MM.1S (cell line): Measurements from ENCODE around the gene PICALM.

Experiments used
- DNase-seq: peaks from one replicate; pipeline ENCODE4 v3.0.0-alpha.2; 2015
- H2AFZ ChIP-seq: fragments of 300-600 bp; sonication (generic); 2 replicates; pipeline ENCODE4 v1.6.0; 2016; ENCODE audit warnings: antibody characterized with exemption, low read length
- H3F3A ChIP-seq: fragments of 300-600 bp; sonication (generic); 2 replicates; pipeline ENCODE4 v1.6.1; 2016; ENCODE audit warnings: mild to moderate bottlenecking, antibody characterized with exemption, low read length, moderate library complexity, mixed read lengths; ENCODE audit not compliant: insufficient read depth
- H3K27ac ChIP-seq: fragments of 300-600 bp; sonication (generic); 2 replicates; pipeline ENCODE4 v1.5.1; 2016; ENCODE audit warnings: mild to moderate bottlenecking, low read length
- H3K27me3 ChIP-seq: fragments of 300-600 bp; sonication (generic); replicated peaks from 2 replicates; pipeline ENCODE4 v1.6.0; 2016; ENCODE audit warnings: low read length; ENCODE audit not compliant: insufficient read depth
- H3K36me3 ChIP-seq: fragments of 300-600 bp; sonication (generic); replicated peaks from 2 replicates; pipeline ENCODE4 v1.6.1; 2016; ENCODE audit warnings: mild to moderate bottlenecking, low read length, mixed read lengths; ENCODE audit not compliant: insufficient read depth
- H3K4me1 ChIP-seq: fragments of 300-600 bp; sonication (generic); 2 replicates; pipeline ENCODE4 v1.6.1; 2016; ENCODE audit warnings: low read length, mixed read lengths
- H3K4me2 ChIP-seq: fragments of 300-600 bp; sonication (generic); 2 replicates; pipeline ENCODE4 v1.6.0; 2016; ENCODE audit warnings: low read depth, low read length
- H3K4me3 ChIP-seq: fragments of 300-600 bp; sonication (generic); 2 replicates; pipeline ENCODE4 v1.5.1; 2016; ENCODE audit warnings: low read length, mixed read lengths
- H3K79me2 ChIP-seq: fragments of 300-600 bp; sonication (generic); 2 replicates; pipeline ENCODE4 v1.6.1; 2016; ENCODE audit warnings: mixed run types, low read length, mixed read lengths
- H3K9ac ChIP-seq: fragments of 300-600 bp; sonication (generic); 2 replicates; pipeline ENCODE4 v1.6.1; 2016; ENCODE audit warnings: low read length, mixed read lengths
- H3K9me2 ChIP-seq: fragments of 300-600 bp; sonication (generic); replicated peaks from 2 replicates; pipeline ENCODE4 v1.6.1; 2016; ENCODE audit warnings: mild to moderate bottlenecking, low read length, mixed read lengths; ENCODE audit not compliant: insufficient read depth
- H3K9me3 ChIP-seq: fragments of 300-600 bp; sonication (generic); replicated peaks from 2 replicates; pipeline ENCODE4 v1.6.1; 2016; ENCODE audit warnings: mild to moderate bottlenecking, low read length, mixed read lengths; ENCODE audit not compliant: insufficient read depth
- H4K20me1 ChIP-seq: fragments of 300-600 bp; sonication (generic); 2 replicates; pipeline ENCODE4 v1.6.1; 2016; ENCODE audit warnings: mild to moderate bottlenecking, low read length, moderate library complexity, mixed read lengths; ENCODE audit not compliant: insufficient read depth
- EZH2 ChIP-seq: fragments of 300-600 bp; sonication (generic); optimal IDR thresholded peaks from 2 replicates; pipeline ENCODE3; 2017; ENCODE audit warnings: low read depth, mild to moderate bottlenecking, antibody characterized with exemption, low read length, mixed read lengths
- EZH2phosphoT487 ChIP-seq: fragments of 300-600 bp; sonication (generic); IDR thresholded peaks from 2 replicates; pipeline ENCODE4 v1.6.1; 2018; ENCODE audit warnings: antibody characterized with exemption, low read length
- TF ChIP-seq, protein P1 (sequence below): fragments of 300-600 bp; sonication (generic); IDR thresholded peaks from 2 replicates; pipeline ENCODE4 v1.5.1; 2016; ENCODE audit warnings: antibody characterized with exemption, low read length, mixed read lengths

The PICALM gene

GRCh38 chr11:86099874-86100273 is 31.0 kb upstream of the PICALM start:
- no peak overlapping the region for H3K27ac ChIP-seq
- no peaks in the 10 kb centered on the region for H3K79me2 ChIP-seq
- no peaks in the 10 kb centered on the region for H3K36me3 ChIP-seq
- DNase-seq: no peak
- no peak overlapping the region for H2AFZ ChIP-seq
- no peaks in the 10 kb centered on the region for H3F3A ChIP-seq
- H3K9ac ChIP-seq: no peak overlapping the region
- H3K4me1 ChIP-seq: no peaks in the 10 kb centered on the region
- TF ChIP-seq, protein P1, sequence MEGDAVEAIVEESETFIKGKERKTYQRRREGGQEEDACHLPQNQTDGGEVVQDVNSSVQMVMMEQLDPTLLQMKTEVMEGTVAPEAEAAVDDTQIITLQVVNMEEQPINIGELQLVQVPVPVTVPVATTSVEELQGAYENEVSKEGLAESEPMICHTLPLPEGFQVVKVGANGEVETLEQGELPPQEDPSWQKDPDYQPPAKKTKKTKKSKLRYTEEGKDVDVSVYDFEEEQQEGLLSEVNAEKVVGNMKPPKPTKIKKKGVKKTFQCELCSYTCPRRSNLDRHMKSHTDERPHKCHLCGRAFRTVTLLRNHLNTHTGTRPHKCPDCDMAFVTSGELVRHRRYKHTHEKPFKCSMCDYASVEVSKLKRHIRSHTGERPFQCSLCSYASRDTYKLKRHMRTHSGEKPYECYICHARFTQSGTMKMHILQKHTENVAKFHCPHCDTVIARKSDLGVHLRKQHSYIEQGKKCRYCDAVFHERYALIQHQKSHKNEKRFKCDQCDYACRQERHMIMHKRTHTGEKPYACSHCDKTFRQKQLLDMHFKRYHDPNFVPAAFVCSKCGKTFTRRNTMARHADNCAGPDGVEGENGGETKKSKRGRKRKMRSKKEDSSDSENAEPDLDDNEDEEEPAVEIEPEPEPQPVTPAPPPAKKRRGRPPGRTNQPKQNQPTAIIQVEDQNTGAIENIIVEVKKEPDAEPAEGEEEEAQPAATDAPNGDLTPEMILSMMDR: no peak
- TF ChIP-seq EZH2phosphoT487 (no peak), EZH2 (no peak)
- no peaks in the 10 kb centered on the region for H3K9me2 ChIP-seq
- no peaks in the 10 kb centered on the region for H3K9me3 ChIP-seq
- no peaks in the 10 kb centered on the region for H3K27me3 ChIP-seq
- H3K4me3 ChIP-seq: no peak overlapping the region
- no peak overlapping the region for H3K4me2 ChIP-seq
- H4K20me1 ChIP-seq: no peaks in the 10 kb centered on the region

DNA sequence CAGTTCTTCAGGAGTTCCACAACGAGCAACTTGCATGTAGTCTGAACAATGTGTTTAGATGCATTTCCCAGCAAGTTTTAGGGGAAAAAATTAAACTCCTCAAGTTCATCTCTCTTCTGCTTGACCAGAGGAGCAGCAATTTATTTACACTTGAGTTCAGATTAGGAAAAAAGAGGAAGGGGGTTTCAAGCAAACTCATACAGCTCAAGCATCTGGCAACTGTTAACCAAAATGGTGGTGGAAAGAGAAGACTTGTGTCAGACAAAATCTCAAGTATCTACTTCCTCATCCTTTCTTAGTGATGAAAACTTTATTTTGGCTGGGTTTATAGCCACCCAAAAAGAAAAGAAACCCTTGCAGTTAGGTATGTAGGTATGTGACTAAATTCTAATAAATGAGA is 29.1 kb upstream of the PICALM start:
- no peak for DNase-seq
- Histone ChIP-seq H3F3A (no peaks in the 10 kb centered on the region), H4K20me1 (no peaks in the 10 kb centered on the region), H3K9me3 (no peaks in the 10 kb centered on the region), H2AFZ (no peak overlapping the region), H3K27me3 (no peaks in the 10 kb centered on the region), H3K79me2 (no peaks in the 10 kb centered on the region), H3K4me2 (no peak overlapping the region), H3K27ac (no peak overlapping the region), H3K4me1 (no peaks in the 10 kb centered on the region), H3K4me3 (no peak overlapping the region), H3K36me3 (no peaks in the 10 kb centered on the region), H3K9ac (no peak overlapping the region), H3K9me2 (no peaks in the 10 kb centered on the region)
- TF ChIP-seq, protein P1: no peak
- TF ChIP-seq EZH2 (no peak), EZH2phosphoT487 (no peak)

- no peaks in the 10 kb centered on the region for H4K20me1 ChIP-seq
- no peak overlapping the region for H3K4me3 ChIP-seq
- no peaks in the 10 kb centered on the region for H3K36me3 ChIP-seq
- no peaks in the 10 kb centered on the region for H3K9me3 ChIP-seq
- no peak for DNase-seq
- no peaks in the 10 kb centered on the region for H3K9me2 ChIP-seq
- no peaks in the 10 kb centered on the region for H3K79me2 ChIP-seq
- H3K4me1 ChIP-seq: no peaks in the 10 kb centered on the region
- no peak overlapping the region for H3K9ac ChIP-seq
- no peaks in the 10 kb centered on the region for H3F3A ChIP-seq
- H3K27me3 ChIP-seq: no peaks in the 10 kb centered on the region
- H2AFZ ChIP-seq: no peak overlapping the region
- H3K4me2 ChIP-seq: no peak overlapping the region
- no peak overlapping the region for H3K27ac ChIP-seq
- TF ChIP-seq EZH2phosphoT487 (no peak), EZH2 (no peak)
- TF ChIP-seq, protein P1: no peak
These were observed 22.7 kb upstream of the PICALM start for GRCh38 chr11:86091566-86091965.
